HG02970 (cell line): ENCODE results near the gene CTNNBIP1.

Experiments used
- ATAC-seq: cut with Tn5 transposase; IDR thresholded peaks from one replicate; pipeline ENCODE4 v1.9.1; 2021; ENCODE audit warnings: mild to moderate bottlenecking, moderate library complexity, moderate number of reproducible peaks; ENCODE audit not compliant: unreplicated experiment, low FRiP score

CTNNBIP1 gene

GRCh38 chr1:9882296-9882944, 27.6 kb downstream of the CTNNBIP1 start:
- ATAC-seq = no peak

DNA sequence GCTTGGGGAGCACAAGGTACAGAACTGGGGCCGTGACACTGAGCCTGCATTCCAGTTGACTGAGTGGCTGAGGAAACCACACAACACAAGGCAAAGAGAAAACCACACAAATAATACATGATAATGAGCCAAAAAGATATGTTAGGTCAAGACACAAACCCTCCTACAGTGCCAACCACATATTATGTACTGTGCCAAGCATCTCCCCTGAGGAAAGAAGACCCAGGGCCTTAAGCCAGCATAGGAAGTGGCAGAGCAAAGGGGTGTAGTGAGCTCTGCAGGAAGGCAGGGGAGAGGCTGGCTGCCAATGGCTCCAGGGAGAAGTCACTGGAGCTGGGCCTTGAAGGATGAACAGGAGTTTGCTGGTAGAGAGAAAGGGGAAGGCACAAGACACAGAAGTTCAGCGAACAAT, 28.2 kb downstream of the CTNNBIP1 start:
- no peak for ATAC-seq

- ATAC-seq = no peak
Observed at GRCh38 chr1:9878404-9878803, 31.7 kb downstream of the CTNNBIP1 start.

DNA sequence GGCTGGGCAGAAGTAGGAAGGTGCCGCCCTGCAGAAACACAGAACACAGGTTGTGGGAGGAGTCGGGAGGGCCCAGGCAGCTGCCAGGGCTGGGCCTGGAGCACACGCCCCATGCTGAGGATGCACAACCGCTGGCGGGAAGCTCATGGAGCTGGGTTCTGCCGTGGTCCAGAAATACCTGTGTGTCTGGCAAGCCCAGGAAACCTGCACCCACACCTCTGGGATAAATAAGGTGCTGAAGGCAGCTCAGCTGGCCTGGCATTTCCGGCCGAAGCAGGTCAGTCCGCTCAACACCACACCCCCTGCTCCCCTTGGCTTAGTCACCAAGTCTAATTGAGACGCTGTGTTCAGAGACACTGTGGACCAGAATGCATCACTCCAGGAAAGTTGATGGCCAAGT, 32.1 kb downstream of the CTNNBIP1 start:
- ATAC-seq = no peak

DNA sequence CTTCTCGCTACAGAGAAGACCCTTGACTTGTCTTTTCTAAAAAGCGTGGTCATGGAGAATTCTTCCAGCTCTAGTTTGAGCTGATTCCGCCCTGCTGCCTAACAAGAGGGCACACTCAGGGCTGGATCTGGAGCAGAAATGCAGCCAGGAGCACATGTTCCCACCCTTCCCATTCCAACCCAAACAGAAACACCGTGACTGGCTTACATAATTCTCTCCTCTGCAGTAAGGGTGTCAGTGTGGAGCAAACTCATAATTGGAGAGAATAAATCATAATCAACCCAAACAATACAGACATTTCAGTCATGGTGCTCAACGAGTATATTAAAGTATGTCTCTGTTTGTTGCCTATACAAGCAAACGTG, 34.5 kb downstream of the CTNNBIP1 start:
- ATAC-seq = no peak

GRCh38 chr1:9874959-9875635, 35.0 kb downstream of the CTNNBIP1 start:
- ATAC-seq = no peak

DNA sequence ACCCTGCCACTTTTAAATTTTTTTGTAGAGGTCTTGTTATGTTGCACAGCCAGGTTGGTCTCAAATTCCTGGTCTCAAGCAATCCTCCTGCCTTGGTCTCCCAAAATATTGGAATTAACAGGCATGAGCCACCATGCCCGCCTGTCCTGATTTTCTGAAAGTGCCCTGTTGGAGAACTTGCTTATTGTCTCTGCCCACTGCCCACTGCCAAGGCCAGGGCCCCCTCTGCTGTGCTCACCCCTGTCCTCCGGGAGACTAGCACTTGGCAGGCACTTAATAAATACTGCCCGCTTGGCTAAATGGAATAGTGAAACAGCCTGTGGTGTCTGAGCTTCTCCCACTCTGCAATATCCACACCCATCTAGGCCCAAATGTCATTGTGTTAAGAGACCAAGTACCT, 35.7 kb downstream of the CTNNBIP1 start:
- ATAC-seq = no peak

GRCh38 chr1:9873992-9874391, 36.1 kb downstream of the CTNNBIP1 start:
- no peak for ATAC-seq

- ATAC-seq = no peak
Observed at GRCh38 chr1:9873385-9873784, 36.7 kb downstream of the CTNNBIP1 start.

DNA sequence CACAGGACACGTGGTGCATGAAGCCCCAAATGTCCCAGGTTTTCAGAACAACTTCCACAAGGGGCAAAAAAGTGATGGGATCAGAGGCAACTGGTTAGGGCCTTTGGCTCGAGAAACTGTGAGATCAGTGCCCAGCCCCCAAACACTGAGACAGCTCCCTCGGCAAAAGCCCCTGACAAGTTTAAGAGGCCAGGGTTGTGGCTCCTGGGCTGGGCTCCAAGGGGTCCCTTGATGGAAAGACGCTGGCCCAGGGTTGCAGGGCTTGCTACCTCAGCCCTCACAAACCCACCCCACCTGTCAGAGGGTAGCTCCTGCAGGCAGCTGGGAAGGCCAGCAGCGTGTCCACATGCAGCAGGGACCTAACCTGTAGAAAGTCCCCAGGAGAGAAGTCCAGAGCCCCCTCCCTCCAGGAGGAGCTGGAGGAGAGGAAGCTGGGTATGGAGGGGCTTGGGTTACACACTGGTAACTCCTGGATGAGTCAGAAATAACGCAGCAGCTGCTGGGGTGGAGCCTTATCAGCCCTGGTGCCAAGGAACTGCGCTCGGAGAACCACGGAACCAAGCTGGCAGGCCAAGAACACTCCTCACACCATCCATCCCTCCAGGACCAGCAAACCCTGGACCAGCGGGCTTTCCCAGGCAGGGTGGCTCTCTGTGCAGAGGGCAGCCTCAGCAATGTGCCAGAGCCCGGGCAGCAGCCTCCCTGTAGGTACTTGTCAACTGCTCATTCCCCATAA, 37.5 kb downstream of the CTNNBIP1 start:
- ATAC-seq = no peak

- ATAC-seq = no peak
Observed at GRCh38 chr1:9871707-9872425, 38.2 kb downstream of the CTNNBIP1 start.

DNA sequence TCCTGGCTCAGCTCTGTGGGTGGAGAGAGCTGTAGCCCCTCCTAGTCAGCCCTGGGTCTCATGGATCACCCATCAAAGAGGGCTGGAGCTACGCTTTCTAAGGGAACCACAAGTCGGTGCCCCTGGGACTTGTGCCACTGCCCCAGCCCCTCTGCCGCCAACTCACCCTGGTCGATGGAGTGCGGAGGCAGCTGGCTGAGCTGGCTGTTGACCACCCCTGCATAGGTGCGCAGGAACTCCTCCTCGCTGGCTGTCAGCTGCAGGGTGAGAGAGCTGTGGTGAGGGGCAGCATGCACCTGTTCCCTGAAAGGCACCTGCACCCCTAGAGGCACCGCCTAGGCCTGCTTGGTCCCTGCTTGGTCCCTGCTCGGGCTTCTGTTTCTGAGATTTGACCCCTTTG, 39.0 kb downstream of the CTNNBIP1 start:
- no peak for ATAC-seq

DNA sequence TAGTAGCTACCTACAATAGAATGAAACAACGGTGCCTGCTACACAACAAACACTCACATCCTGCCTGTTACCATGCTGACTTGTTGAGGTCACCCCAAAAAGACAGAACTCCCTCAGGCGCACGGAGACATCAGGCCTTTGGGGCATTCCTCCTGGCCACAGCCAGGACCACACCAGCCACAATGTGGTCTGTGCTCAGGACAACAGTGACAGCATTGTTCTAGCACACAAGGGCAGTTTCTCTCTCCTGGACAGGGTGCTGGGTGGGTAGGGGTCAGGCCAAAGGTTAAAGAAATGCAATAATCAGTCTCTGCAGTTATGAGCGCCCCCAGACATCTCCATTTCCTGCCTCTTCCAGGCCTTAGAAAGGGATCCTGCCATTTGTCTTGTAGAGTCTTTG, 39.5 kb downstream of the CTNNBIP1 start:
- ATAC-seq = no peak

DNA sequence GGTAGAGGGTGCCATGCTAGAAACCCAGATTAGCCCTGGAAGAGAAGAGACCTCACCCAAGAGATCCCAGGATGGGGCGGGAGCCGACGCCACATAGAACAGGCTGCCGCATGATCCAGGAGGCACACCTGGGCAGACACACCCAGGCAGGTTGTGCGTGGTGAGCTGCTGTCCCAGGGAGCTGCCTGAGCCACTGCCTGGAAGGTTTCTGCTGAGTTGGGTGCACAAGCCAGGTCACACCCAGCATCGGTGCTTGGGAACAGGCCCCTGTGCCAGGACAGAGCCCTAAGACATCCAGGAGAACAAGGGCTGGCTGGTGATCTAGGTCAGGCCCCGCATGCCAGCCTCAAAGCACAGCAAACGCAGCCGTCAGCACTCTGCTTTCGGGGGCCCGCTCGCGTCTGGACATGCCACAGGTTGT, 40.2 kb downstream of the CTNNBIP1 start:
- no peak for ATAC-seq

DNA sequence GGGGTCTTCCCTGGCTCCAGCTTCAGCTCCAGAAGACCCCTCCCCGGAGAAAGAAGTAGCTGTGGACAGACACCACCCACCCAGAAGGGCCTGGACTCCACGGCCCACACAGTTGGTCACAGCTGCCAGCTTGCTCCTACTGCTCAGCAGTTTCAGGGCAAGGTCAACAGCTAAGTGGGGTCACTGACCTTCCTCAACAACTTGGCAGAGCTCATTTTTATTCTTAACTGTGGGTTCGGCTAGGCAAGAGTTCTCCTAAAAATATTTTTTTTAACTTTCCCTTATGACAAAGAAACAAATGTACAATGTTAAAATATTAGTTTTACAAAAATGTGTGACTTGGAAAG, 41.9 kb downstream of the CTNNBIP1 start:
- no peak for ATAC-seq

- ATAC-seq = no peak
Observed at GRCh38 chr1:9867408-9868243, 42.4 kb downstream of the CTNNBIP1 start.

- no peak for ATAC-seq
Observed at GRCh38 chr1:9866836-9867235, 43.2 kb downstream of the CTNNBIP1 start.

DNA sequence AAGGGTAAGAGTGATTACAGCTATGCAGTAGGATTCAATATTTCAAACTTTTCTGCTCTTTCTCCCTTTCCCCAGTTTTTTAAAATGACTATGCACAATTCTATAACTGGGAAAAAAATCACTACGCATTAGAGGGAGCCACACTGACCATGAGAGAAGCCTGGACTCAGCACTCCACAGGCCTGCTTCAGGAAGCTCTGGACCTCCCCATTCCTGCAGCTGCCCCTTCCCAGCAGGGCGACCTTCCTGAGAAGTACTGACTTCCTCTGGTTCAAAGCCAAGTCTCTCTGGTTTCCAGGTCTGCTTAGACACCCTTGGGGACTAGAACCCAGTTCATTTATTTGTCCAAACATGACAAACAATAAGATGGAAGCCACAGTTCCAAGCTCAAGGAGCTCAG, 44.3 kb downstream of the CTNNBIP1 start:
- ATAC-seq = no peak

GRCh38 chr1:9863371-9863770, 46.7 kb downstream of the CTNNBIP1 start:
- no peak for ATAC-seq

DNA sequence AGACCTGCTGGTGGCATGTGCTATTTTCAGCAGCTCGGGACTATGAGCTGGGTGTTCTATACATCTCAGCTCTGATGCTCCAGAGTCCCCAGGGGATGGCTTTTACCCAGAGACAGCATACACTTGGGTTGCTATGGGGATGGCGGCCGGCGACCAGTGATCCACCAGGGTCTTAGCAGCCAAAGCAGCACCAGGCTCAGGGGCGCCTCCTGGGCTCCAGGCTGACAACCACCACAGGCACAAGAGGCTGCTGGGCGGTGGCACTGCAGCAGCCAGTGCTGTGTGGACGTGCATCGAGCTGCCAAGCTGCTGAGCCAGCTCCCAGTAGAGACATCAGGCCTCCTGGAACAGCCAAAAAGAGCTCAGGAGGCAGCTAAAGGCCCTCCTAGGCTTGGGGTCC, 48.7 kb downstream of the CTNNBIP1 start:
- no peak for ATAC-seq
